HCT116 (cell line): ENCODE data around the gene RAPGEF2. TPM values are rescaled to one million over a fixed set of nuclear protein-coding genes. Genes with fewer than 3 reads are reported as not detected.

Experiments
- ATAC-seq: fragments of 200-7000 bp; cut with Tn5 transposase; 2 replicates; pipeline ENCODE4 v1.9.1; 2020; ENCODE audit warnings: mild to moderate bottlenecking, moderate library complexity
- BruUV-seq: library from RNA; stranded (reverse); fragments of 400-500 nt; replicated peaks from 2 replicates; lab custom pipeline; 2021; lab: Mats Ljungman, UMichigan
- CTCF ChIA-PET: fragments of 300-600 bp; sonication (Branson Sonifier 250); formaldehyde crosslinking; loops from one replicate; lab custom pipeline; 2021; ENCODE audit warnings: antibody characterized with exemption; lab: Charles Lee
- POLR2A ChIA-PET: fragments of 300-600, 350-600 bp; sonication (Branson Sonifier 250); formaldehyde crosslinking; loops from one replicate; lab custom pipeline; 2021; ENCODE audit warnings: antibody characterized with exemption; lab: Charles Lee
- RAD21 ChIA-PET, 2 experiments: fragments of 300-600 bp; sonication (Branson Sonifier 250); formaldehyde crosslinking; loops; one replicate each; lab custom pipeline; 2023; ENCODE audit warnings: low total read pairs in 2 of 2; ENCODE audit not compliant: uncharacterized antibody in 2 of 2, unreplicated experiment in 2 of 2, low non-redundant PET in 1 of 2; lab: Charles Lee
- DNase-seq: peaks from one replicate; pipeline ENCODE4 v3.0.0-alpha.2; 2010; ENCODE audit warnings: low read depth, low spot score
- H2AFZ ChIP-seq: fragments of 200-600 bp; shearing (Covaris generic), sonication (generic); 2 replicates; pipeline ENCODE4 v1.6.1; 2017; ENCODE audit warnings: low read depth, mixed run types, mixed read lengths, antibody characterized with exemption, low read length; ENCODE audit not compliant: poor library complexity, severe bottlenecking
- H3K27ac ChIP-seq: 2 replicates; pipeline ENCODE4 v1.5.1; 2012; ENCODE audit warnings: low read depth, low read length
- H3K27me3 ChIP-seq: fragments of 200-600 bp; sonication (generic); 2 replicates; pipeline ENCODE4 v1.6.1; 2016; ENCODE audit warnings: mixed run types, low read length, mixed read lengths; ENCODE audit not compliant: insufficient read depth
- H3K36me3 ChIP-seq, 2 experiments: fragments of 200-500 bp in 1 of 2; fragments of 200-600 bp in 1 of 2; sonication (Bioruptor generic) in 1 of 2; sonication (generic) in 1 of 2; 2 replicates each; pipeline versions ENCODE4 v1.5.1 to v1.6.1; 2014 to 2016; ENCODE audit warnings: low read length in 2 of 2, inconsistent platforms in 1 of 2, mixed read lengths in 1 of 2, mixed run types in 1 of 2; ENCODE audit not compliant: insufficient read depth in 2 of 2, control insufficient read depth in 1 of 2
- H3K4me1 ChIP-seq, 2 experiments: fragments of 200-600 bp in 1 of 2; sonication (generic) in 1 of 2; 2 replicates each; pipeline versions ENCODE4 v1.5.1 to v1.6.1; 2012 to 2017; ENCODE audit warnings: low read length in 2 of 2, inconsistent platforms in 1 of 2, mild to moderate bottlenecking in 1 of 2, mixed read lengths in 1 of 2, mixed run types in 1 of 2, moderate library complexity in 1 of 2; ENCODE audit not compliant: insufficient read depth in 2 of 2, control insufficient read depth in 1 of 2
- H3K4me2 ChIP-seq: fragments of 200-600 bp; sonication (generic); 2 replicates; pipeline ENCODE4 v1.6.1; 2017; ENCODE audit warnings: mixed run types, low read length, mixed read lengths
- H3K4me3 ChIP-seq, 2 experiments: fragments of 200-600 bp in 1 of 2; sonication (generic) in 1 of 2; replicated peaks in 1 of 2; 2 replicates each; pipeline ENCODE4 v1.5.1; 2011 to 2016; ENCODE audit warnings: low read length in 2 of 2, control low read depth in 1 of 2, low read depth in 1 of 2, mild to moderate bottlenecking in 1 of 2, mixed read lengths in 1 of 2, mixed run types in 1 of 2
- H3K79me2 ChIP-seq: fragments of 200-600 bp; sonication (generic); 2 replicates; pipeline ENCODE4 v1.6.1; 2017; ENCODE audit warnings: mild to moderate bottlenecking, mixed run types, low read length, moderate library complexity, mixed read lengths; ENCODE audit not compliant: insufficient read depth
- H3K9ac ChIP-seq: fragments of 200-600 bp; sonication (generic); 2 replicates; pipeline ENCODE4 v1.6.1; 2016; ENCODE audit warnings: low read length, mixed read lengths
- H3K9me2 ChIP-seq: fragments of 200-600 bp; sonication (generic), shearing (Covaris generic); 2 replicates; pipeline ENCODE4 v1.6.1; 2017; ENCODE audit warnings: mixed run types, mild to moderate bottlenecking, moderate library complexity; ENCODE audit not compliant: insufficient read depth
- H3K9me3 ChIP-seq, 2 experiments: fragments of 200-500 bp in 1 of 2; fragments of 200-600 bp in 1 of 2; sonication (Bioruptor generic) in 1 of 2; sonication (generic) in 1 of 2; 2 replicates each; pipeline ENCODE4 v1.6.1; 2014 to 2017; ENCODE audit warnings: low read length in 2 of 2, mixed read lengths in 2 of 2, inconsistent platforms in 1 of 2, low read depth in 1 of 2, mild to moderate bottlenecking in 1 of 2, mixed run types in 1 of 2, moderate library complexity in 1 of 2; ENCODE audit not compliant: control insufficient read depth in 1 of 2, insufficient read depth in 1 of 2
- H4K20me1 ChIP-seq: fragments of 200-600 bp; sonication (generic), shearing (Covaris generic); 2 replicates; pipeline ENCODE4 v1.6.1; 2017; ENCODE audit warnings: mixed run types, mild to moderate bottlenecking, moderate library complexity; ENCODE audit not compliant: insufficient read depth
- CEBPB ChIP-seq: IDR thresholded peaks from 2 replicates; pipeline ENCODE4 v1.6.1; 2012; ENCODE audit warnings: low read depth
- ELF1 ChIP-seq: IDR thresholded peaks from 2 replicates; pipeline ENCODE4 v1.6.1; 2012; ENCODE audit warnings: low read depth, borderline replicate concordance
- EZH2 ChIP-seq: fragments of 200-600 bp; sonication (generic); IDR thresholded peaks from 2 replicates; pipeline ENCODE4 v1.6.1; 2017; ENCODE audit warnings: antibody characterized with exemption, mixed run types
- JUND ChIP-seq: IDR thresholded peaks from 2 replicates; pipeline ENCODE4 v1.6.1; 2012
- POLR2A ChIP-seq: IDR thresholded peaks from 2 replicates; pipeline ENCODE4 v1.7.0; 2011; ENCODE audit warnings: borderline replicate concordance; ENCODE audit not compliant: insufficient read depth, insufficient read length; ENCODE audit errors: extremely low read depth
- SP1 ChIP-seq: IDR thresholded peaks from 2 replicates; pipeline ENCODE4 v1.6.1; 2012; ENCODE audit warnings: low read depth
- TCF7L2 ChIP-seq: IDR thresholded peaks from 2 replicates; pipeline ENCODE4 v1.7.0; 2011; ENCODE audit warnings: borderline replicate concordance, inconsistent platforms; ENCODE audit not compliant: insufficient read depth, insufficient read length; ENCODE audit errors: extremely low read depth
- intact Hi-C: fragments of 100-400 bp; cut with micrococcal nuclease; formaldehyde crosslinking; loops from 2 replicates; pipeline ENCODE4 v1.10.0; 2022
- total RNA-seq: library from RNA; stranded (reverse); gene quantifications from one replicate; pipeline ENCODE4 v1.2.1, GENCODE V29; 2021; ENCODE audit not compliant: unreplicated experiment
- TF ChIP-seq, protein P1 (sequence below): IDR thresholded peaks from 2 replicates; pipeline ENCODE4 v1.6.1; 2012
- TF ChIP-seq, protein P2 (sequence below): IDR thresholded peaks from 2 replicates; pipeline ENCODE4 v1.6.1; 2011; ENCODE audit warnings: mild to moderate bottlenecking, low read length, moderate library complexity; ENCODE audit not compliant: insufficient replicate concordance; ENCODE audit errors: extremely low read depth
- TF ChIP-seq, protein P3 (sequence below): IDR thresholded peaks from 2 replicates; pipeline ENCODE4 v1.6.1; 2012

The RAPGEF2 gene
- total RNA-seq, 1 experiment from 2014 or later: 21.2 TPM

DNA sequence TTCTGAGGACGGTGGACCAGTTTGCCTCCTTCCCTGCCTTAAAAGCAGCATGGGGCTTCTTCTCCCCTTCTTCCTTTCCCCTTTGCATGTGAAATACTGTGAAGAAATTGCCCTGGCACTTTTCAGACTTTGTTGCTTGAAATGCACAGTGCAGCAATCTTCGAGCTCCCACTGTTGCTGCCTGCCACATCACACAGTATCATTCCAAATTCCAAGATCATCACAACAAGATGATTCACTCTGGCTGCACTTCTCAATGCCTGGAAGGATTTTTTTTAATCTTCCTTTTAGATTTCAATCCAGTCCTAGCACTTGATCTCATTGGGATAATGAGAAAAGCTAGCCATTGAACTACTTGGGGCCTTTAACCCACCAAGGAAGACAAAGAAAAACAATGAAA lies 255.3 kb downstream of the RAPGEF2 start:
- no peaks in the 10 kb centered on the region for H3K79me2 ChIP-seq
- no peak overlapping the region for H3K4me3 ChIP-seq
- DNase-seq (no peak), ATAC-seq (no peak)
- intact Hi-C loops: no loop called here
- POLR2A ChIA-PET: no interaction called here
- peaks cover 0 to 3% of the 10 kb centered on the region in 2 experiments; a peak in 3 of 4 replicates for H3K36me3 ChIP-seq
- no peaks in the 10 kb centered on the region for H3K9me3 ChIP-seq
- no peak overlapping the region for H2AFZ ChIP-seq
- CTCF ChIA-PET: no interaction called here
- no peak overlapping the region for H3K4me2 ChIP-seq
- H3K9me2 ChIP-seq: no peaks in the 10 kb centered on the region
- TF ChIP-seq, protein P1, sequence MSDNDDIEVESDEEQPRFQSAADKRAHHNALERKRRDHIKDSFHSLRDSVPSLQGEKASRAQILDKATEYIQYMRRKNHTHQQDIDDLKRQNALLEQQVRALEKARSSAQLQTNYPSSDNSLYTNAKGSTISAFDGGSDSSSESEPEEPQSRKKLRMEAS: no peak
- TF ChIP-seq CEBPB: no peak
- TF ChIP-seq TCF7L2: no peak
- no peak for TF ChIP-seq JUND
- no peak for TF ChIP-seq SP1
- TF ChIP-seq POLR2A: no peak
- no peak for TF ChIP-seq EZH2
- TF ChIP-seq, protein P2, sequence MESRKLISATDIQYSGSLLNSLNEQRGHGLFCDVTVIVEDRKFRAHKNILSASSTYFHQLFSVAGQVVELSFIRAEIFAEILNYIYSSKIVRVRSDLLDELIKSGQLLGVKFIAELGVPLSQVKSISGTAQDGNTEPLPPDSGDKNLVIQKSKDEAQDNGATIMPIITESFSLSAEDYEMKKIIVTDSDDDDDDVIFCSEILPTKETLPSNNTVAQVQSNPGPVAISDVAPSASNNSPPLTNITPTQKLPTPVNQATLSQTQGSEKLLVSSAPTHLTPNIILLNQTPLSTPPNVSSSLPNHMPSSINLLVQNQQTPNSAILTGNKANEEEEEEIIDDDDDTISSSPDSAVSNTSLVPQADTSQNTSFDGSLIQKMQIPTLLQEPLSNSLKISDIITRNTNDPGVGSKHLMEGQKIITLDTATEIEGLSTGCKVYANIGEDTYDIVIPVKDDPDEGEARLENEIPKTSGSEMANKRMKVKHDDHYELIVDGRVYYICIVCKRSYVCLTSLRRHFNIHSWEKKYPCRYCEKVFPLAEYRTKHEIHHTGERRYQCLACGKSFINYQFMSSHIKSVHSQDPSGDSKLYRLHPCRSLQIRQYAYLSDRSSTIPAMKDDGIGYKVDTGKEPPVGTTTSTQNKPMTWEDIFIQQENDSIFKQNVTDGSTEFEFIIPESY: no peak
- no peak for TF ChIP-seq ELF1
- TF ChIP-seq, protein P3, sequence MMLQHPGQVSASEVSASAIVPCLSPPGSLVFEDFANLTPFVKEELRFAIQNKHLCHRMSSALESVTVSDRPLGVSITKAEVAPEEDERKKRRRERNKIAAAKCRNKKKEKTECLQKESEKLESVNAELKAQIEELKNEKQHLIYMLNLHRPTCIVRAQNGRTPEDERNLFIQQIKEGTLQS: no peak
- no peak overlapping the region for H3K27ac ChIP-seq
- RAD21 ChIA-PET: no interaction called here
- no peaks in the 10 kb centered on the region for H3K27me3 ChIP-seq
- no peak overlapping the region for H3K9ac ChIP-seq
- H4K20me1 ChIP-seq: no peaks in the 10 kb centered on the region
- H3K4me1 ChIP-seq: no peaks in the 10 kb centered on the region
- no TSS peak for BruUV-seq
